ENCODE measurements around the gene EPS8. TPM values are rescaled to one million over a fixed set of nuclear protein-coding genes. Genes with fewer than 3 reads are reported as not detected.

Gene EPS8
- total and polyA plus RNA-seq, 12 donors = 11.4 to 76.8 (median 26.7) TPM

GRCh38 chr12:15638231-15638630 is 151.0 kb downstream of the EPS8 start:
- DNase-seq = no peak
- Histone ChIP-seq H3K4me1 (replicated peaks in 1 of 2) (no peaks in the 10 kb centered on the region), H3K36me3 (replicated peaks in 1 of 2) (no peaks in the 10 kb centered on the region), H3K27ac (no peak overlapping the region), H3K9me3 (replicated peaks in 1 of 3) (no peaks in the 10 kb centered on the region), H3K4me3 (no peak overlapping the region), H3K27me3 (no peaks in the 10 kb centered on the region)
- intact Hi-C loops (cut with DNase I) = no loop called here
- TF ChIP-seq CTCF (IDR thresholded peaks at IDR 0.05) = no peak
- no peak for TF ChIP-seq POLR2A (IDR thresholded peaks at IDR 0.05)
- WGBS, 4 donors = 76 to 87% (median 80%) methylated on average over 3 of the region's 3 CpGs

- TF ChIP-seq CTCF (IDR thresholded peaks at IDR 0.05) (no peak), POLR2A (IDR thresholded peaks at IDR 0.05) (no peak)
- H3K9me3 ChIP-seq (replicated peaks in 1 of 3) = no peaks in the 10 kb centered on the region
- 85 to 95% (median 87%) methylated on average over 1 of the region's 1 CpG for WGBS, 4 donors
- H3K27ac ChIP-seq = no peak overlapping the region
- H3K36me3 ChIP-seq (replicated peaks in 1 of 2) = no peaks in the 10 kb centered on the region
- no peaks in the 10 kb centered on the region for H3K27me3 ChIP-seq
- peaks cover 0 to 2% of the 10 kb centered on the region in 2 donors for H3K4me1 ChIP-seq (replicated peaks in 1 of 2)
- DNase-seq = no peak
- H3K4me3 ChIP-seq = no peak overlapping the region
- intact Hi-C loops (cut with DNase I) = no loop called here
Measured at GRCh38 chr12:15636060-15636890, 152.9 kb downstream of the EPS8 start.

GRCh38 chr12:15634010-15634683 is 155.0 kb downstream of the EPS8 start:
- no peaks in the 10 kb centered on the region for H3K36me3 ChIP-seq (replicated peaks in 1 of 2)
- no peak overlapping the region for H3K4me3 ChIP-seq
- H3K4me1 ChIP-seq (replicated peaks in 1 of 2) = peaks cover 5 to 13% of the 10 kb centered on the region in 2 donors
- intact Hi-C loops (cut with DNase I) = no loop called here
- H3K9me3 ChIP-seq (replicated peaks in 1 of 3) = no peaks in the 10 kb centered on the region
- DNase-seq = no peak
- H3K27me3 ChIP-seq = no peaks in the 10 kb centered on the region
- no peak for TF ChIP-seq POLR2A (IDR thresholded peaks at IDR 0.05)
- no peak for TF ChIP-seq CTCF (IDR thresholded peaks at IDR 0.05)
- WGBS, 4 donors = 72 to 85% (median 79%) methylated on average over 4 of the region's 4 CpGs
- peak overlapping the region in 1 of 5 donors; percentile 60 for H3K27ac ChIP-seq

- H3K27ac ChIP-seq = peak overlapping the region in 1 of 5 donors; percentile 50
- intact Hi-C loops (cut with DNase I) = no loop called here
Measured at GRCh38 chr12:15633201-15633600, 156.0 kb downstream of the EPS8 start.

More at GRCh38 chr12:15633201-15633600, 156.0 kb downstream of the EPS8 start:
- 81 to 96% (median 87%) methylated on average over 1 of the region's 1 CpG for WGBS, 4 donors
- Histone ChIP-seq H3K27me3 (no peaks in the 10 kb centered on the region), H3K4me3 (no peak overlapping the region), H3K4me1 (replicated peaks in 1 of 2) (peaks cover 5 to 22% of the 10 kb centered on the region in 2 donors), H3K9me3 (replicated peaks in 1 of 3) (no peaks in the 10 kb centered on the region), H3K36me3 (replicated peaks in 1 of 2) (no peaks in the 10 kb centered on the region)
- TF ChIP-seq POLR2A (IDR thresholded peaks at IDR 0.05) = no peak
- no peak for TF ChIP-seq CTCF (IDR thresholded peaks at IDR 0.05)
- DNase-seq = no peak

Measured in adrenal gland (tissue), 12 donors.